IMR-90 (cell line): Measurements from ENCODE around the gene TSKU. TPM values are rescaled to one million over a fixed set of nuclear protein-coding genes. Genes with fewer than 3 reads are reported as not detected.

Experiments
- ATAC-seq: fragments of 200-7000 bp; cut with Tn5 transposase; 2 replicates; pipeline ENCODE4 v1.9.1; 2020; ENCODE audit warnings: low read depth, mild to moderate bottlenecking, moderate library complexity
- BruUV-seq: library from RNA; stranded (reverse); fragments of 400-500 nt; replicated peaks from 2 replicates; lab custom pipeline; 2021; lab: Mats Ljungman, UMichigan
- CTCF ChIA-PET: fragments of 300-600 bp; formaldehyde crosslinking; extraction: SDS; loops from one replicate; lab custom pipeline; 2021; ENCODE audit warnings: antibody characterized with exemption; lab: Yijun Ruan, JAX
- POLR2A ChIA-PET: fragments of 300-600 bp; sonication (Branson Sonifier 250); formaldehyde crosslinking; loops from one replicate; lab custom pipeline; 2022; ENCODE audit warnings: antibody characterized with exemption; ENCODE audit not compliant: unreplicated experiment; lab: Charles Lee
- DNase-seq: peaks from one replicate; pipeline ENCODE4 v3.0.0; 2013
- H2AFZ ChIP-seq: replicated peaks from 2 replicates; pipeline ENCODE3; 2013; ENCODE audit warnings: low read length, mild to moderate bottlenecking; ENCODE audit not compliant: poor library complexity
- H2AK5ac ChIP-seq: 2 replicates; pipeline ENCODE4 v1.6.1; 2013; ENCODE audit warnings: low read depth, low read length, inconsistent platforms
- H2AK9ac ChIP-seq: replicated peaks from 2 replicates; pipeline ENCODE3; 2013; ENCODE audit warnings: mild to moderate bottlenecking, low read depth, low read length, moderate library complexity; ENCODE audit not compliant: poor library complexity
- H2BK120ac ChIP-seq: 2 replicates; pipeline ENCODE4 v1.6.1; 2013; ENCODE audit warnings: low read depth, low read length, inconsistent platforms
- H2BK15ac ChIP-seq: 3 replicates; pipeline ENCODE4 v1.6.1; 2013; ENCODE audit warnings: low read depth, low read length, inconsistent platforms
- H2BK20ac ChIP-seq: 2 replicates; pipeline ENCODE4 v1.6.1; 2013; ENCODE audit warnings: low read depth, mild to moderate bottlenecking, inconsistent platforms, low read length, moderate library complexity
- H2BK5ac ChIP-seq: 2 replicates; pipeline ENCODE4 v1.6.1; 2013; ENCODE audit warnings: mild to moderate bottlenecking, low read depth, low read length, inconsistent platforms; ENCODE audit not compliant: poor library complexity, severe bottlenecking
- H3K14ac ChIP-seq: replicated peaks from 2 replicates; pipeline ENCODE4 v1.6.1; 2013; ENCODE audit warnings: low read depth, low read length, inconsistent platforms
- H3K18ac ChIP-seq: 2 replicates; pipeline ENCODE4 v1.6.1; 2013; ENCODE audit warnings: low read depth, low read length, control low read depth
- H3K23ac ChIP-seq: 2 replicates; pipeline ENCODE4 v1.6.1; 2013; ENCODE audit warnings: low read depth, low read length, inconsistent platforms
- H3K27ac ChIP-seq: 2 replicates; pipeline ENCODE4 v1.5.1; 2013; ENCODE audit warnings: mild to moderate bottlenecking, control low read depth, low read length; ENCODE audit not compliant: insufficient read depth
- H3K27me3 ChIP-seq: 2 replicates; pipeline ENCODE4 v1.6.1; 2013; ENCODE audit warnings: low read length; ENCODE audit not compliant: control insufficient read depth, insufficient read depth
- H3K36me3 ChIP-seq: 2 replicates; pipeline ENCODE4 v1.6.1; 2013; ENCODE audit warnings: low read length, mixed read lengths; ENCODE audit not compliant: control insufficient read depth, insufficient read depth
- H3K4ac ChIP-seq: 2 replicates; pipeline ENCODE4 v1.6.1; 2013; ENCODE audit warnings: low read depth, low read length, inconsistent platforms
- H3K4me1 ChIP-seq: 2 replicates; pipeline ENCODE4 v1.6.1; 2013; ENCODE audit warnings: low read length, mixed read lengths; ENCODE audit not compliant: control insufficient read depth, insufficient read depth
- H3K4me2 ChIP-seq: 2 replicates; pipeline ENCODE4 v1.6.1; 2013; ENCODE audit warnings: low read depth, mild to moderate bottlenecking, control low read depth, low read length, moderate library complexity
- H3K4me3 ChIP-seq: 2 replicates; pipeline ENCODE4 v1.5.1; 2013; ENCODE audit warnings: low read depth, mild to moderate bottlenecking, control low read depth, low read length, moderate library complexity; ENCODE audit not compliant: insufficient read depth
- H3K56ac ChIP-seq: 2 replicates; pipeline ENCODE4 v1.6.1; 2013; ENCODE audit warnings: low read length, inconsistent platforms; ENCODE audit not compliant: insufficient read depth; ENCODE audit errors: extremely low read depth
- H3K79me1 ChIP-seq, 2 experiments: 2 replicates each; pipeline ENCODE4 v1.6.1; 2013; ENCODE audit warnings: low read length in 2 of 2, inconsistent platforms in 1 of 2, low read depth in 1 of 2
- H3K9ac ChIP-seq: 2 replicates; pipeline ENCODE4 v1.6.1; 2013; ENCODE audit warnings: low read depth, low read length, control low read depth
- H3K9me1 ChIP-seq: 2 replicates; pipeline ENCODE4 v1.6.1; 2013; ENCODE audit warnings: low read length, inconsistent platforms; ENCODE audit not compliant: insufficient read depth
- H3K9me3 ChIP-seq: 2 replicates; pipeline ENCODE4 v1.6.1; 2013; ENCODE audit warnings: low read length; ENCODE audit not compliant: control insufficient read depth, insufficient read depth
- H4K20me1 ChIP-seq: 2 replicates; pipeline ENCODE4 v1.6.1; 2013; ENCODE audit warnings: low read length, inconsistent platforms; ENCODE audit not compliant: insufficient read depth
- H4K5ac ChIP-seq: 2 replicates; pipeline ENCODE4 v1.6.1; 2013; ENCODE audit warnings: mild to moderate bottlenecking, low read depth, low read length, control low read depth
- H4K8ac ChIP-seq, 2 experiments: 2 replicates each; pipeline ENCODE4 v1.6.1; 2013; ENCODE audit warnings: low read depth in 2 of 2, low read length in 2 of 2, control low read depth in 1 of 2, inconsistent platforms in 1 of 2
- H4K91ac ChIP-seq: 2 replicates; pipeline ENCODE4 v1.6.1; 2013; ENCODE audit warnings: low read depth, low read length, inconsistent platforms; ENCODE audit not compliant: insufficient read depth
- MAFK ChIP-seq: IDR thresholded peaks from 2 replicates; pipeline ENCODE4 v1.6.1; 2012; ENCODE audit warnings: low read depth, low read length, improper control_type of control experiment
- USF2 ChIP-seq: fragments of 150-350 bp; IDR thresholded peaks from 2 replicates; pipeline ENCODE4 v1.6.1; 2017; ENCODE audit warnings: mild to moderate bottlenecking, antibody characterized with exemption, low read length, low read depth
- WGBS, 2 experiments: methylation state at CpG; one replicate each; pipeline versions ENCODE4 v1.1.5 to v1.1.7; 2013; ENCODE audit warnings: missing lambda C conversion rate in 2 of 2; ENCODE audit not compliant: insufficient read length in 1 of 2; ENCODE audit errors: extremely low coverage in 2 of 2; 5-methylcytosine and 5-hydroxymethylcytosine counted together
- dilution Hi-C: fragments of 300-500 bp; cut with HindIII; formaldehyde crosslinking; loops from one replicate; pipeline ENCODE4 v1.14.3; 2018; ENCODE audit warnings: low sequenced_read_pairs; ENCODE audit not compliant: unreplicated experiment
- in situ Hi-C: fragments of 300-500 bp; cut with MboI; formaldehyde crosslinking; loops from 3 replicates; pipeline ENCODE4 v1.14.3; 2019; ENCODE audit warnings: low sequenced_read_pairs, inconsistent platforms, mixed read lengths
- intact Hi-C: fragments of 100-400 bp; cut with micrococcal nuclease; formaldehyde crosslinking; loops from 2 replicates; pipeline ENCODE4 v1.10.0; 2022
- polyA plus RNA-seq, 3 experiments: library from polyadenylated mRNA; depleted of rRNA; stranded (reverse); fragments of >200 nt; gene quantifications; 2 replicates each; pipeline ENCODE4 v1.2.3, GENCODE V29; 2012; ENCODE audit warnings: low replicate concordance in 1 of 3
- total RNA-seq: library from RNA; depleted of rRNA; stranded (reverse); fragments of >200 nt; gene quantifications from 2 replicates; pipeline ENCODE4 v1.2.3, GENCODE V29; 2012

Gene TSKU
- total and polyA plus RNA-seq, 2 of the 4 experiments (the other 2 are of a cell fraction): 6.8 to 26.6 TPM

- Histone ChIP-seq H2BK20ac (no peak overlapping the region), H2BK5ac (no peak overlapping the region), H3K4me1 (peaks cover 16% of the 10 kb centered on the region), H3K56ac (no peak overlapping the region), H2AK5ac (no peak overlapping the region), H3K27ac (no peak overlapping the region), H3K18ac (no peak overlapping the region), H3K9ac (no peak overlapping the region), H4K8ac (no peak overlapping the region), H3K4me2 (no peak overlapping the region), H3K14ac (no peak overlapping the region), H3K36me3 (no peaks in the 10 kb centered on the region), H3K4me3 (no peak overlapping the region), H2AFZ (no peak overlapping the region), H3K9me1 (peaks cover 21% of the 10 kb centered on the region; the same call in 1 of the 2 replicates), H3K4ac (no peak overlapping the region), H3K79me1 (no peaks in the 10 kb centered on the region), H2BK120ac (no peak overlapping the region), H4K91ac (no peak overlapping the region; the same call in 1 of the 2 replicates), H3K23ac (no peak overlapping the region), H3K27me3 (peaks cover 17% of the 10 kb centered on the region), H4K20me1 (no peaks in the 10 kb centered on the region), H2BK15ac (no peak overlapping the region), H2AK9ac (no peak overlapping the region), H3K9me3 (no peaks in the 10 kb centered on the region), H4K5ac (no peak overlapping the region)
- no peak for DNase-seq
- dilution Hi-C loops (no loop called here), intact Hi-C loops (no loop called here), in situ Hi-C loops (no loop called here)
- BruUV-seq: no TSS peak
- CTCF ChIA-PET: interaction anchor here (1.0 kb wide), 1 partner anchor 9 kb away, joined by 3 read pairs; no protein-coding TSS in a partner anchor
- TF ChIP-seq MAFK (peak; percentile 42; the same call in 1 of the 2 replicates), USF2 (no peak)
- POLR2A ChIA-PET: no interaction called here
- no peak for ATAC-seq
- no CpG with 5 or more reads among the region's 2 CpGs for WGBS, 2 experiments
Observed at GRCh38 chr11:76761718-76762355, 21.3 kb upstream of the TSKU start.
